ENCODE data around the gene TMEM147. TPM values are rescaled to one million over a fixed set of nuclear protein-coding genes. Genes with fewer than 3 reads are reported as not detected.

TMEM147 gene
- 104 and 113 TPM in 2 replicates for total RNA-seq (ENCODE audit: low replicate concordance)
- long read RNA-seq, transcript TMEM147-201 (7 exons, 899 nt): major isoform, 20 of 25 reads
- long read RNA-seq, partial matches to known transcripts: 3 of 25 reads
- long read RNA-seq, other reads (novel, unspliced or antisense): 1 of 25 reads

DNA sequence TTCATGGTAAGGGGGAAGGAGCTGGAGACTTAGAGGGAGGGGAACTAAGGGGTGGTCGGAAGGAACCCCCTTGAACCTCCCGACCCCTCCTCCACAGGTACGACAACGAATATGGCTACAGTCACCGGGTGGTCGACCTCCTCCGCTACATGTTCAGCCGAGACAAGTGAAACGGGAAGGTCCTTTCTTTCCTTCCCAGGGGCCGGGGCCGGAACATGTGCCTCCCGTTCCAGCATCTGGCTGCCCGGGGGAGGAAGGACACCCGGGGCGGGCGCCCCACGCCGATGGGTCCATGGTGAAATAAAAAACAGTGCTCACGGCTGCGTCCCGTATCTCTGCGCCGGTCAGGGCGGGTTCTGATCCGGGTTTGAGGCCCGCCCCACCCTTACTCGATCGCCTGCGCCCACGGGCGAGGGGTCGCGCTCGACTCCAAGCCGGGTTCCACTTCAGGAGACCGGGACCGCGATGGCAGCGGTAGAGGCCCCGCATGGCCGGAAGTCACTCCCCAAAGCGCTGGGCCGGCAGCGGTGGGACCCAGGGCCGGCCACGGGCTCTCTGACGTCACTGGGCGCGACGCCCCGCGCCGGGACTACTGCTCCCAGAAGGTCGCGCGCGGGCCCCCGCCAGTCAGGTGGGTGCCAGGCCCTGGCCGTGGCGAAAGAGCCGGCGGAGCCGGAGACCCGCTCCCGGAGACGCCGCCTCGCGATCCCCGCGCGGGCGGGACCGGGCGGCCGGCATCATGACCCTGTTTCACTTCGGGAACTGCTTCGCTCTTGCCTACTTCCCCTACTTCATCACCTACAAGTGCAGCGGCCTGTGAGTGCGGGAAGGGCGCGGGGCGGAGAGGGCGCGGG lies at the start of gene TMEM147:
Gene TMEM147, plus strand, starts transcription at position 626 of the 854 bp plus-strand sequence. Its CDS starts 114 bp downstream, at position 740.
- Mint-ChIP-seq H3K27ac (peak within 1 kb of the TSS; percentile 86), H3K4me1 (ENCODE audit: unreplicated experiment) (peaks cover 23% of the 10 kb centered on the region), H3K36me3 (peaks cover 5% of the 10 kb centered on the region), H3K9me3 (no peaks in the 10 kb centered on the region), H3K4me3 (peak within 1 kb of the TSS; percentile 92), H3K27me3 (no peaks in the 10 kb centered on the region)
- TF ChIP-seq, protein P1, sequence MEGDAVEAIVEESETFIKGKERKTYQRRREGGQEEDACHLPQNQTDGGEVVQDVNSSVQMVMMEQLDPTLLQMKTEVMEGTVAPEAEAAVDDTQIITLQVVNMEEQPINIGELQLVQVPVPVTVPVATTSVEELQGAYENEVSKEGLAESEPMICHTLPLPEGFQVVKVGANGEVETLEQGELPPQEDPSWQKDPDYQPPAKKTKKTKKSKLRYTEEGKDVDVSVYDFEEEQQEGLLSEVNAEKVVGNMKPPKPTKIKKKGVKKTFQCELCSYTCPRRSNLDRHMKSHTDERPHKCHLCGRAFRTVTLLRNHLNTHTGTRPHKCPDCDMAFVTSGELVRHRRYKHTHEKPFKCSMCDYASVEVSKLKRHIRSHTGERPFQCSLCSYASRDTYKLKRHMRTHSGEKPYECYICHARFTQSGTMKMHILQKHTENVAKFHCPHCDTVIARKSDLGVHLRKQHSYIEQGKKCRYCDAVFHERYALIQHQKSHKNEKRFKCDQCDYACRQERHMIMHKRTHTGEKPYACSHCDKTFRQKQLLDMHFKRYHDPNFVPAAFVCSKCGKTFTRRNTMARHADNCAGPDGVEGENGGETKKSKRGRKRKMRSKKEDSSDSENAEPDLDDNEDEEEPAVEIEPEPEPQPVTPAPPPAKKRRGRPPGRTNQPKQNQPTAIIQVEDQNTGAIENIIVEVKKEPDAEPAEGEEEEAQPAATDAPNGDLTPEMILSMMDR (conservative IDR thresholded peaks at IDR 0.05): no peak
- peak; percentile 92 for DNase-seq (ENCODE audit: extremely low spot score, unreplicated experiment)

DNA sequence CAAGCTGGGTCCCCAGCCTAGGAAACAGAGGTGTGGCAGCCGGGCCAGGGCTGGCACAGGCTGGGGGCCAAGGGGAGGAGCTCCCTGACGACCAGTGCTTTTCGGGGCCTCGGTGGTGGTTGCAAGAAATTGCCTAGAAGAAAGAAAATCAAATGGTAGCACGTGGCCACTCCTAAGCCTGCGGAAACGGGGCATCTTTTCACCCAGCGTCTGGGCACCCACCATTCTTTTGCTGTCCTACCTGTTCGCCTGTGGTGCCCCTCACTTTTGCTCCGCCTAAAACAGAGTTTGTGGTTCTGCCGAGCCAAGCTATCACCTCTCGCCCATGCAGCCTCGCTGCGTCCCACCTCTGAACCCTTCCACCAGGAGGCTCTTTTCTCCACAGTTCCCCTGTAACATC lies 48.0 kb upstream of the TMEM147 start:
- no peak for DNase-seq (ENCODE audit: extremely low spot score, unreplicated experiment)
- Mint-ChIP-seq H3K4me1 (ENCODE audit: unreplicated experiment) (no peaks in the 10 kb centered on the region), H3K4me3 (no peak overlapping the region), H3K36me3 (no peaks in the 10 kb centered on the region), H3K27ac (no peak overlapping the region), H3K27me3 (peaks cover 3% of the 10 kb centered on the region), H3K9me3 (no peaks in the 10 kb centered on the region)
- TF ChIP-seq, protein P1 (conservative IDR thresholded peaks at IDR 0.05): no peak

- no peak for DNase-seq (ENCODE audit: extremely low spot score, unreplicated experiment)
- no peaks in the 10 kb centered on the region for H3K9me3 Mint-ChIP-seq
- TF ChIP-seq, protein P1 (conservative IDR thresholded peaks at IDR 0.05): no peak
- H3K27ac Mint-ChIP-seq: no peak overlapping the region
- no peak overlapping the region for H3K4me3 Mint-ChIP-seq
- no peaks in the 10 kb centered on the region for H3K36me3 Mint-ChIP-seq
- H3K4me1 Mint-ChIP-seq (ENCODE audit: unreplicated experiment): no peaks in the 10 kb centered on the region
- H3K27me3 Mint-ChIP-seq: no peaks in the 10 kb centered on the region
Measured at GRCh38 chr19:35498220-35498619, 47.2 kb upstream of the TMEM147 start.

- no peak for DNase-seq (ENCODE audit: extremely low spot score, unreplicated experiment)
- no peaks in the 10 kb centered on the region for H3K36me3 Mint-ChIP-seq
- no peak overlapping the region for H3K4me3 Mint-ChIP-seq
Measured at GRCh38 chr19:35498984-35499527, 46.4 kb upstream of the TMEM147 start.

DNA sequence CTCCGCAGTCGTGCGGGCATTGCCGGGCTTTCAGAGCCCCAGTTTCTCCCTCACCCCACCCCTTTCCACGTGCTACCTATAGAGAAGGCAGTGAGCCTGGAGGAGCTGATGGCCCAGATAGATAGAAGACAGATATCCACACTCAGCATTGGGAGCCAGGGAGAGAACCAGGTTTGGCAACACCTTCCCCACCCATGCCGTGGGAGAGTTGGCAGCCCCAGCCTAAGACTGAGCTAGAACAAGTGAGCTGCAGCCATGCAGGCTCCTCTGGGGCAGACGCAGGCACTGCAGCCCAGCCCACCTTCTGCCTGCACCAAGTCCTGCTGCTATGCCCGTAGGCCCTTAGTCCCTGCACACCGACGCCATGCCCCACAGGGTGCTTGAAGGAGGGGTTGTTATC lies 44.8 kb upstream of the TMEM147 start:
- H3K27me3 Mint-ChIP-seq: no peaks in the 10 kb centered on the region
- H3K27ac Mint-ChIP-seq: no peak overlapping the region
- TF ChIP-seq, protein P1 (conservative IDR thresholded peaks at IDR 0.05): no peak
- no peak for DNase-seq (ENCODE audit: extremely low spot score, unreplicated experiment)
- H3K36me3 Mint-ChIP-seq: no peaks in the 10 kb centered on the region
- no peak overlapping the region for H3K4me3 Mint-ChIP-seq
- H3K9me3 Mint-ChIP-seq: no peaks in the 10 kb centered on the region
- H3K4me1 Mint-ChIP-seq (ENCODE audit: unreplicated experiment): no peaks in the 10 kb centered on the region

More at GRCh38 chr19:35498984-35499527, 46.4 kb upstream of the TMEM147 start:
- Mint-ChIP-seq H3K27me3 (no peaks in the 10 kb centered on the region), H3K9me3 (no peaks in the 10 kb centered on the region), H3K27ac (no peak overlapping the region), H3K4me1 (ENCODE audit: unreplicated experiment) (no peaks in the 10 kb centered on the region)
- TF ChIP-seq, protein P1 (conservative IDR thresholded peaks at IDR 0.05): no peak
